AG09319 (cell line): Measurements from ENCODE around the gene ZKSCAN3.

Experiments used
- DNase-seq: peaks from one replicate; pipeline ENCODE4 v3.0.0-alpha.2; 2010; ENCODE audit warnings: low read depth; ENCODE audit errors: extremely low read depth
- TF ChIP-seq, protein P1 (sequence below): IDR thresholded peaks from 2 replicates; pipeline ENCODE4 v1.5.1; 2011; ENCODE audit warnings: low read depth, mild to moderate bottlenecking, inconsistent platforms, low read length, moderate library complexity

The ZKSCAN3 gene

GRCh38 chr6:28323813-28324424 lies 25.8 kb upstream of the ZKSCAN3 start:
- no peak for DNase-seq
- TF ChIP-seq, protein P1, sequence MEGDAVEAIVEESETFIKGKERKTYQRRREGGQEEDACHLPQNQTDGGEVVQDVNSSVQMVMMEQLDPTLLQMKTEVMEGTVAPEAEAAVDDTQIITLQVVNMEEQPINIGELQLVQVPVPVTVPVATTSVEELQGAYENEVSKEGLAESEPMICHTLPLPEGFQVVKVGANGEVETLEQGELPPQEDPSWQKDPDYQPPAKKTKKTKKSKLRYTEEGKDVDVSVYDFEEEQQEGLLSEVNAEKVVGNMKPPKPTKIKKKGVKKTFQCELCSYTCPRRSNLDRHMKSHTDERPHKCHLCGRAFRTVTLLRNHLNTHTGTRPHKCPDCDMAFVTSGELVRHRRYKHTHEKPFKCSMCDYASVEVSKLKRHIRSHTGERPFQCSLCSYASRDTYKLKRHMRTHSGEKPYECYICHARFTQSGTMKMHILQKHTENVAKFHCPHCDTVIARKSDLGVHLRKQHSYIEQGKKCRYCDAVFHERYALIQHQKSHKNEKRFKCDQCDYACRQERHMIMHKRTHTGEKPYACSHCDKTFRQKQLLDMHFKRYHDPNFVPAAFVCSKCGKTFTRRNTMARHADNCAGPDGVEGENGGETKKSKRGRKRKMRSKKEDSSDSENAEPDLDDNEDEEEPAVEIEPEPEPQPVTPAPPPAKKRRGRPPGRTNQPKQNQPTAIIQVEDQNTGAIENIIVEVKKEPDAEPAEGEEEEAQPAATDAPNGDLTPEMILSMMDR, result no peak

GRCh38 chr6:28326371-28326948 lies 23.3 kb upstream of the ZKSCAN3 start:
- TF ChIP-seq, protein P1, result no peak

GRCh38 chr6:28330041-28330440 lies 19.7 kb upstream of the ZKSCAN3 start:
- DNase-seq, result no peak
- TF ChIP-seq, protein P1, result no peak

More at GRCh38 chr6:28326371-28326948, 23.3 kb upstream of the ZKSCAN3 start:
- no peak for DNase-seq

DNA sequence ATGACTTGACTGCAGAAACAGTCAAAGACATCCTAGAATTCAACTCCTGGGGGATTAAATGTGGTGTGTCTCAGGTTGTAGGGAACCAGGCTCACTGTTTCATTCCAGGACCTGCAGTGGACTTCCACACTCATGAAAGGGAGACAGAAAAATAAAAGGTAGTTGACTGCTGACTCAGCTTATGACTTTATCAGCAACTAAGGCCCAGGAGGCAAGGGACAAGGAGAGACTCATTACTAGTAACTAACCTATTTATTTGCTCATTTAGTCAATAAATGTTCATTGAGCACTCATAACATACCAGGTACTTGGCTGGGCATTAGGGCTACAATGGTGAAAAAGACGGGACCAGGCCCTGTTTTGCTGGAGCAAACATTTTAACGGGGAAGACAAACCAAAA lies 16.7 kb upstream of the ZKSCAN3 start:
- TF ChIP-seq, protein P1, result no peak

GRCh38 chr6:28333599-28334018 lies 16.1 kb upstream of the ZKSCAN3 start:
- DNase-seq, result no peak

More for the DNA sequence above, 16.7 kb upstream of the ZKSCAN3 start:
- no peak for DNase-seq

DNA sequence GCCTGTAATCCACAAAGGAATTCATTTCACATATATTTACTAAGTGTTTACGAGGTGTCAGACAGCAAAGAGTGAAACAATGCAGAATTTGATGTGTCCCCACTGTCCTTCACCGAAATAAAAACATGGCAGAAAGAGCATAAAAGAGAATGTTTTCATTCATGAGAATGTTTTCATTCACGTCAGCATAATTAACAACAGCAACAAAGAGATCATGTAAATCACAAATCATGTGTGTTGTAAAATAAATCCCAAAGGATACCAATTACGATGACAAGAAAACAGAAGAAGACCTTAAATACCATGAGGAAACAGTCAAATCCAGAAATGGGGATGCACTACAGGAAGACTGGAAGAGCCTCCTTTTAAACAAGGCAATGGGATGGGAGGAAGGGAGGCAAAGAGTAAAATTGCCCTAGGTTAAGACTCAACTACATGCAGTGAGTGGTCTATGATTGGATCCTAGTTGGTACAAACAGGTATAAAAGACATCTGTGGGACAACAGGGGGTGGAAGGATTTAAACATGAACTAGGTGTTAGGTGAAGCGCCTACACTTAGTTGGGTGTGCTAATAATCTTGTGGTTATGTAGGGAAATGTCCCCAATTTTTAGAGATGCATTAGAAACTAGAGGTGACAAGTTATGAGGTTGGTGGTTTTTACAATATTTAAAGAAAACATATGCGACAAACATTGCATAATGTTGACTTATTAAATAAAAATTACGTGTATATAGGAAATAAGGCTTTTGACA lies 15.3 kb upstream of the ZKSCAN3 start:
- no peak for DNase-seq
- TF ChIP-seq, protein P1, result no peak

More at GRCh38 chr6:28333599-28334018, 16.1 kb upstream of the ZKSCAN3 start:
- TF ChIP-seq, protein P1, result no peak

DNA sequence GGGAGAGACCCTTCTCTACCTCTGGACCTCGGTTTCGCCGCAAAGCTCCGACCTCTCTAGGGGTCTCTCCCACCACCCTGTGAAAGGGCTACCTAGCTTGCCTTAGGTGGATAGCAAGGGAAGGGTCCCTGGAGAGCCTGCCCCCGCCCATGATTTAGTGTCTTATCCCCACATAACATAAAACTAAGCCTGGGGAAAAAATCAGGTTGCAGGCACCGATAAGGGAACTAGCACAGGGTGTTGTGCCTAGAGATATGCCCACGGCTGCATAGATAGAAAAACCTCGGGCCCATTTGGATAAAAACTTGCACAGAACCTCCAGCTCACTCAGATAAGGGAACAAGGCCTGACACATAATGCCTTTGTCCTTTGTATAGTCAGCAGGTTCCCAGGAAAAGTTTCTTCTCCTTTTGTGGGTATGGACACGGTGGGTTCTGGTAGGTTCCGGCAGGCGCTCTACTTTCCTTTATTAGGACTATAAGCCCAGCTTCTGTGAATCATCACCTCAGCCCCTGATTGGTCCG lies 14.6 kb upstream of the ZKSCAN3 start:
- DNase-seq, result no peak
- TF ChIP-seq, protein P1, result no peak
